NCI-H510A (cell line): ENCODE measurements around the gene SOX10.

Experiments used
- DNase-seq: peaks from one replicate; lab custom pipeline; 2025; lab: John Stamatoyannopoulos, UW

The SOX10 gene

DNA sequence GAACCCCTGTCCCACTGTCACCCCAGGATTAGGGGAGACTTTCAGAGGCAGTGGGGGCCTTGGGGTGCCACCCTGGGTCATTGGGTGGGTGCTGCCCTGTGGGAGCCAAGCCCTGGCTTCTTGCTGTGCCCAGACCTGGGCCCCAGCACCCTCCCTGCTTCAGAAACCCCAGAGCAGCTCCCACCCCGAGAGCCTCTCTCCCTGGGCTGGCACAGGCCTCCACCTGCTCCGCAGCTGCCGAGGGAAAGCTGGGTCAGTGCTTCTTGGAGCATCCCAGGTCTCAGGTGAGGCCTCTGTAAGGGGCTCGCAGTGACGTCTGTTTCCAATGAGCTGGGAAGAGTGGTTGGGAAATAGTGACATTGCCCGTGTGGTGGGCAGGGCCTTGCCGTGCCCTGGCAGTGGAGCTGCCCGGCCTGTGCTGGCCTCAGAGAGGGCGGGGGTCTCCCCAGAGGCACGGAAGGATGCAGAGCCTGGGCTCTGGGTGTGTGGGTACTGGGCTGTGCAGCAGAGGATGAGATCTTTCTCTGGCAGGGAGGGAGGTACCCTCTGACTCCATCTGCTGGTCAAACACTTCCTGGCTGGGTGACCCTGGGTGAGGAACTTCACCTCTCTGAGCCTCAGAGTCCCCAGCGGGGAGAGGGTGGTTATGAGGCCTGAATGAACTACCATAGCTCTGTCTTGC lies 53.9 kb downstream of the SOX10 start:
- DNase-seq, result no peak

DNA sequence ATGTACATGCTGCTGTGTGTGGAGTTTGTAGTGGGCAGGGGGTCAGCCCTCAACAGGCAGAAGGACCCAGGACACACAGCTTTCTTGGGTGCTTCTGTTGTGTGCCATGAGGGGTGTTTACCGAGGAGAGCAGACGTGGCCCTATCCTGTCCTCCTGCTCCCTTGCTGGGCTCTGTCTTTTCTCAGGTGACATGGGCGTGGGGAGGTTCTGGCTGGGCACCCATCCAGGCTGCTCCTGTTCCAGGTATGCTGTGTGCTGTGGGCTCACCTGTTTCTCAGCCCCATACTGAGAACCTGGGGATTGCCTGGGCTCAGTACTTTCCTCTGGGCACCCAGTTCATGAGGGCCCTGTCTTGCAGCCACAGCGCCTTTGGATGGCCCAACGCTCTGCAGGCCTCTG lies 55.0 kb downstream of the SOX10 start:
- no peak for DNase-seq

DNA sequence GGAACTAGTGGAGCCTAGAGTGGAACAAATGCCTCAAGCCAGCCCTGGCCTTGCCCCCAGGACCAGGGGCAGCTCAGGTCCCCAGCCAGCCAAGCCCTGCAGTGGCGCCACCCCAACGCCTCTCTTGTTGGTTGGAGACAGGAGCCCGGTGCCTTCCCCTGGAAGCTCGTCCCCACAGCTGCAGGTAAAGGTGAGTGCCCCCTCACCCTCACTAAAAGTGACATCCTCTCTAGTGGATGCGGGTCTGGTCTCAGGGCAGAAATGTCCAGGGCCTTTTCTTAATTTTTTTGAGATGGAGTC lies 56.8 kb downstream of the SOX10 start:
- DNase-seq, result no peak

DNA sequence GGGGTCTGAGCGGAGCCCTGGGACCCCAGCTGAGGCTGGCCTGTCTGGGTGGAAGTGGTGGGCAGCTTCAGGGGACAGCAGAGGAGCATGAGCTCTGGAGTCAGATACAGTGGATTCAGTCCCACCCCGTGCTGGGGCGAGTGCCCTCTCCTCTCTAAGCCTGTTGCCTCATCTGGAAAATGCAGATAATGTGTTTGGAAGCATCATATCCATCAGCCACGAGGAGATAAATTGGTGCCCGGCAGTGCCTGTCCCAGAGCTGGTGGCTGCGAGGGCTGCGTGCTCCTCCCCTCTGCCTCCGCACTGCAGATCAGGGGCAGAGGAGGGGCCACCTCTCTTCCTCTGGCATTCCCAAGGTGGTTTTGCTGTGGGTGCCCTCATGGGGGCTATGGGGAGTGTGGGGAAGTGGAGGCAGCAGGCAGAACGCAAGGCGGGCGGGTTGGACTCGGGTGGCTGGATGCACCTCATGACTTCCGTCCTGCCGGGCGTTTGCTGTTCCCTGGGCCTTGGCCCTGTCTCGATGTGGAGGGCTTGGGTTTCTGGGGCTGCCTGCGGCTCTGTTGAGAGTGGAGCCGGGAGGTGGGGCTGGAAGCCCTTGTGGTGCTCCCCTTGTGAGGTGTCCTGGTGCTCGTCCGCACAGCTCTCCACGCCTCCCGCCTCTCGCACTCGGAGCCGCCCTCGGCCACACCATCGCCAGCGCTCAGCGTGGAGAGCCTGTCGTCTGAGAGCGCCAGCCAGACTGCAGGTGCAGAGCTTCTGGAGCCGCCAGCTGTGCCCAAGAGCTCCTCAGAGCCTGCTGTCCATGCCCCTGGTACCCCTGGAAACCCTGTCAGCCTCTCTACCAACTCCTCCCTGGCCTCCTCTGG lies 57.4 kb downstream of the SOX10 start:
- no peak for DNase-seq

DNA sequence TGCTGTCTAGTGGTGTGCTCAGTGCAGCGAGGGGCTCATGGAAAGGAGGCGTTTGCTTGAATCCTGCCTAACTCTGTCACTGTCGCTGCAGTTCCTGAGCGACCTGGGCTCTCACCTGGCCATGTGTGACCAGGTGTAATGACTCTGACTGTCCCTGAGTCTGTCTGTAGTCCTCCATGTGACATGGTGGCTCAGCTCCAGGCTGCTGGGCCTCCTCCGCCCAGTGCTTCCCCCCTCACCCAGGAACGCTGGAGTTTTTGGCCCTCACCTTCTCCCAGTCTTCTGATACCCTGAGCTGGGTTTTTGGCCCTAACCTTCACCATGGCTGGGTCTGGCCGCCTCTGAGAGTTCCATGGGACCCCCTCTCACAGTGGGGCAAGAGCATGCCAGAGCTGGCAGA lies 58.0 kb downstream of the SOX10 start:
- no peak for DNase-seq

DNA sequence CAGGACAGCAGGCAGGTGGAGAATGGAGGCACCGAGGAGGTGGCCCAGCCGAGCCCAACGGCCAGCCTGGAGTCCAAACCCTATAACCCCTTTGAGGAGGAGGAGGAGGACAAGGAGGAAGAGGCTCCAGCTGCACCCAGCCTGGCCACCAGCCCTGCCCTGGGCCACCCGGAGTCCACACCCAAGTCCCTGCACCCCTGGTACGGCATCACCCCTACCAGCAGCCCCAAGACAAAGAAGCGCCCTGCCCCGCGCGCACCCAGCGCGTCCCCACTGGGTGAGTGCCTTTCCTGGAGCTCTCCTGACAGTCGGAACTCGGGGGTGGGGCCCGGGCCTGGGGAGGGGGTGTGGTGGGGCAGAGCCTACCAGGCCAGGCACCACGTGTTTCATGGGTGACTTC lies 58.6 kb downstream of the SOX10 start:
- DNase-seq, result no peak

DNA sequence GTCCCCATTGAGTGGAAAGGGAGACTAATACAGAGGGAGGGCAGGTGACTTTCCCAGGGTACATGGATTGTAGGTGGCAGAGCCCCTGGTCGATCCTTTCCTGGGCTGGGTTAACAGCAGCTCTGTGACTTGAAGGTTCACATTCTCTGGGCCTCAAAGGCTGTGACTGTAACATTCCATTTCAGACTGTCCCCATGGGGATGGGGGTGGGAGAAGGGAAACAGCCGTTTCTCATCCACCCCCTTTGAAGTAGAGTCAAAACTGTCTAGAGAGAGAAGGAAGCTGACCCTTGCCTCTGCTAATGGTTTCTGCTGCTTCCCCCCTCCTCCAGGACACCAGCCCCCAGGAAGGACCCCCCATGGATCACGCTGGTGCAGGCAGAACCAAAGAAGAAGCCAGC lies 59.0 kb downstream of the SOX10 start:
- no peak for DNase-seq

DNA sequence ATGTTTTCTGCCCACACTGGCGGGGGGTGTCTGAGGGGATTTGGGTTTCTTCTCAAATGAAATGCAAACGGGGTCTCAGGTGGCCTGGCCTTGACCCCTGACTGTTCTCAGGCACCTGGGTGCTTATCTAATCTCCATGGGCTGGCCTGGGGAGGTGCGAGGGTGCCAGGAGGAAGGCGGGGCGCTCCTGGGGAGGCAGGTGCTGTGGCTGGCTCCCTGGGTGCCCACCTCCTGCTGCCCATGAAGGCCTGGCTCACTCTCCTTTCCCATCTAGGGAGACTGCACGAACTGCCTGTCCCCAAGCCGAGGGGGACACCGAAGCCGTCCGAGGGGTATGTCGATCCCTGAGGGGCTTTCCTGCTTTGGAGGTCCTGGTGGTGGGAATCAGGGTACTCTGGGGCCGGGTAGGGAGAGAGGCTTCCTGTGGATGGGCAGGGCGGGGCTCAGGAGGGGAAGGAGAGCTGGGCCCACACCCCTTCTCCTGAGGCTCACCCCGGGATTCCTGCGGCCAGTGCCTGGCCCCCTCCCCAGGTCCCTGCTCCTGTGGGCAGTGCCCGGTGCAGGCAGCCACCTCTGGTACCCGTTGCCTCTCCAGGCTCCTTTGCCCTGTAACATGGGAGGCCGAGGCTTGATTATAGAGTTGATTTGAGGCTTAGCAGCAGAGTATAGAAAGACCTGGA lies 59.8 kb downstream of the SOX10 start:
- DNase-seq, result no peak

DNA sequence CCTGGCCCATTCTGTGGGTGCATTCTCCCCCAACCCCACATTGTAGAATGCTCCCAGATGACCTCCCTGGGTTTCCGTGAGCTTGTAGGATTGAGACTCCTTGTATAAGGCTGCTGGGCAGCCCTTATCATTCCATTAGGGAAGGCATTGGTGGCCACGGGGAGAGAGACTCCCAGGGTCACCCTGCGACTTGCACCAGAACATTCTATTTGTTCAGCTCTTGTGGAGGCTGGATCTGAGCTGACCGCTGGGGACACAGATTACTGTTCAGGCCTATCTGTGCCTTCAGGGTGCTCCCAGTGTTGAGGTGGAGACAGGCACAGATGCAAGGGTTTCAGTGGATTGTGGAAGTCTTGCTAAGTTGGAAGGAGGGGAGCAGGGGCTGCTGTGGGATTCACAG lies 60.4 kb downstream of the SOX10 start:
- no peak for DNase-seq
